Karpas-422 (cell line): ENCODE results near the gene ZNF320. TPM values are rescaled to one million over a fixed set of nuclear protein-coding genes. Genes with fewer than 3 reads are reported as not detected.
"Not testable (repeated sequence)": the region's sequence is repeated elsewhere in the genome, so short reads cannot be mapped to it uniquely, and the experiment has no call there.

Experiments
- DNase-seq: peaks from one replicate; pipeline ENCODE4 v3.0.0-alpha.2; 2015
- H2AFZ ChIP-seq: fragments of 200-600 bp; sonication (generic); 2 replicates; pipeline ENCODE4 v1.6.1; 2014; ENCODE audit warnings: antibody characterized with exemption, low read length, mixed read lengths
- H3K27ac ChIP-seq: fragments of 200-600 bp; sonication (generic); 2 replicates; pipeline ENCODE4 v1.5.1; 2014; ENCODE audit warnings: mild to moderate bottlenecking, low read length, moderate library complexity
- H3K27me3 ChIP-seq: fragments of 200-600 bp; sonication (generic); 2 replicates; pipeline ENCODE4 v1.6.1; 2014; ENCODE audit warnings: low read length, mixed read lengths
- H3K36me3 ChIP-seq: fragments of 200-600 bp; sonication (generic); 2 replicates; pipeline ENCODE4 v1.6.1; 2014; ENCODE audit warnings: low read length, mixed read lengths; ENCODE audit not compliant: insufficient read depth
- H3K4me1 ChIP-seq: fragments of 200-600 bp; sonication (generic); 2 replicates; pipeline ENCODE4 v1.6.1; 2014; ENCODE audit warnings: mild to moderate bottlenecking, low read length, mixed read lengths
- H3K4me2 ChIP-seq: fragments of 200-600 bp; sonication (generic); 2 replicates; pipeline ENCODE4 v1.6.1; 2014; ENCODE audit warnings: low read length, low read depth, mild to moderate bottlenecking; ENCODE audit not compliant: poor library complexity, severe bottlenecking
- H3K4me3 ChIP-seq: fragments of 200-600 bp; sonication (generic); 2 replicates; pipeline ENCODE4 v1.5.1; 2014; ENCODE audit warnings: mild to moderate bottlenecking, antibody characterized with exemption, low read length, mixed read lengths
- H3K79me2 ChIP-seq: fragments of 200-600 bp; sonication (generic); 2 replicates; pipeline ENCODE4 v1.6.1; 2014; ENCODE audit warnings: mild to moderate bottlenecking, low read length, mixed read lengths
- H3K9ac ChIP-seq: fragments of 200-600 bp; sonication (generic); 2 replicates; pipeline ENCODE4 v1.6.0; 2014; ENCODE audit warnings: low read length
- H3K9me2 ChIP-seq: fragments of 200-600 bp; sonication (generic), shearing (Covaris generic); replicated peaks from 2 replicates; pipeline ENCODE4 v1.6.0; 2014; ENCODE audit warnings: mild to moderate bottlenecking, low read length, moderate library complexity; ENCODE audit not compliant: insufficient read depth
- H3K9me3 ChIP-seq: fragments of 300-700, 200-600 bp; sonication (generic); 2 replicates; pipeline ENCODE4 v1.6.1; 2014; ENCODE audit warnings: low read length, mixed read lengths
- H4K20me1 ChIP-seq: fragments of 200-600 bp; sonication (generic); 2 replicates; pipeline ENCODE4 v1.6.1; 2014; ENCODE audit warnings: mild to moderate bottlenecking, antibody characterized with exemption, low read length, low read depth; ENCODE audit not compliant: insufficient read depth
- total RNA-seq: library from RNA; depleted of rRNA; stranded (reverse); fragments of >200 nt; shearing (Covaris generic); gene quantifications from 2 replicates; pipeline ENCODE4 v1.2.3, GENCODE V29; 2014; ENCODE audit warnings: low replicate concordance; rRNA removed

The ZNF320 gene
- total RNA-seq, result 18.9 and 23.7 TPM in 2 replicates

- Histone ChIP-seq H3K27ac (peak within 1 kb of the TSS; percentile 71), H3K4me2 (peak within 1 kb of the TSS; percentile 93), H3K9ac (peak within 1 kb of the TSS; percentile 94), H2AFZ (peak within 1 kb of the TSS; percentile 47; the same call in 1 of the 2 replicates), H3K36me3 (peaks cover 22% of the 10 kb centered on the region), H4K20me1 (no peaks in the 10 kb centered on the region), H3K9me2 (no peaks in the 10 kb centered on the region), H3K4me3 (peak within 1 kb of the TSS; percentile 96), H3K4me1 (peaks cover 8% of the 10 kb centered on the region), H3K9me3 (no peaks in the 10 kb centered on the region), H3K27me3 (no peaks in the 10 kb centered on the region), H3K79me2 (peaks cover 49% of the 10 kb centered on the region)
- DNase-seq, result peak; percentile 99
These were observed at the start of gene ZNF320 for GRCh38 chr19:52897138-52897935. ZNF320 (minus strand) TSS chr19:52897635; CDS start chr19:52890255, 7,380 bp downstream.

DNA sequence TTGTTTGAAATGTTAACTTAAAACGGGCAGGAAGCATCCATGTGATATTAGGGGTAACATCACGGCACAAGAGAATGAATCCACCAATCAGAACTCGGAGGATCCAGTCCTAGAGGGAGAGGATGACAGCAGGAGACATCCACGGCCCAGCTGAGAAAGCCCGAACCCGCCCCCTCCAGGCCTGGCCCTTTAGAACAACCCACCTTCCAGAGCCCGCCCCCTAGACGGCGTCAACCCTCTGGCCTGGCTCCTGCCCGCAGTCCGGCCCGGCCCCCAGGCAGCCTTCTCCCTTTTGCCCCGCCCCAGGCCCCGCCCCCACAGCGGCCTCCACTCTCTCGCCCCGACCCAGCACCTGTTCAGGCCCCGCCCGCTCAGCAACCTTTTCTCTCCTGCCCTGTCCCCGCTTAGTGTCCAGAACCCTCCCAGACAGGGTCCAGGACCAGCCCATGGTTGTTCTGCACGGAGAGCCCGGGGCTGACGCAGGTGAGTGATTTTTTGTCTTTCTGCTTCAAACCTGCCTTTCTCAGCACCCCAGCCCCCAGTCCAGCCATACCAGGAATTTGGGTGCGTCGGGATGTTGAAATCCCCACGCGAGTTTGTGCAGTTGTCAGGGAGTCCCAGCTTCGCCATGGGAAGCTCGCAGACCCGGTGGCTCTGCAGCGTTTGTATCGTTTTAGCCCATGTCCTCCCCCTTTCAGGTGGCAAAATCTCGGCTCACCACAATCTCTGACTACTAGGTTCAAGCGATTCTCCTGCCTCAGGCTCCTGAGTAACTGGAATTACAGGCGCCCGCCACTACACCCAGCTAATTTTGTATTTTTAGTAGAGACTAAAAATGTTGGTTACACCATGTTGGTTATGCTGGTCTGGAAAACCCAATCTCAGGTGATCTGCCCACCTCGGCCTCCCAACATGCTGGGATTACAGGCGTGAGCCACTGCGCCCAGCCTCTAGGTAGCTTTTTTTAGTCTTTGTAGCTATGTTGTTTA, 49.2 kb upstream of the ZNF320 start:
- Histone ChIP-seq H3K9me2 (no peaks in the 10 kb centered on the region), H4K20me1 (no peaks in the 10 kb centered on the region), H3K4me3 (no peak overlapping the region), H3K79me2 (peaks cover 8% of the 10 kb centered on the region), H2AFZ (no peak overlapping the region), H3K9me3 (peaks cover 32% of the 10 kb centered on the region), H3K9ac (no peak overlapping the region), H3K4me2 (no peak overlapping the region), H3K27me3 (no peaks in the 10 kb centered on the region), H3K36me3 (peaks cover 27% of the 10 kb centered on the region), H3K4me1 (peaks cover 4% of the 10 kb centered on the region), H3K27ac (no peak overlapping the region)
- DNase-seq, result peak; percentile 84

DNA sequence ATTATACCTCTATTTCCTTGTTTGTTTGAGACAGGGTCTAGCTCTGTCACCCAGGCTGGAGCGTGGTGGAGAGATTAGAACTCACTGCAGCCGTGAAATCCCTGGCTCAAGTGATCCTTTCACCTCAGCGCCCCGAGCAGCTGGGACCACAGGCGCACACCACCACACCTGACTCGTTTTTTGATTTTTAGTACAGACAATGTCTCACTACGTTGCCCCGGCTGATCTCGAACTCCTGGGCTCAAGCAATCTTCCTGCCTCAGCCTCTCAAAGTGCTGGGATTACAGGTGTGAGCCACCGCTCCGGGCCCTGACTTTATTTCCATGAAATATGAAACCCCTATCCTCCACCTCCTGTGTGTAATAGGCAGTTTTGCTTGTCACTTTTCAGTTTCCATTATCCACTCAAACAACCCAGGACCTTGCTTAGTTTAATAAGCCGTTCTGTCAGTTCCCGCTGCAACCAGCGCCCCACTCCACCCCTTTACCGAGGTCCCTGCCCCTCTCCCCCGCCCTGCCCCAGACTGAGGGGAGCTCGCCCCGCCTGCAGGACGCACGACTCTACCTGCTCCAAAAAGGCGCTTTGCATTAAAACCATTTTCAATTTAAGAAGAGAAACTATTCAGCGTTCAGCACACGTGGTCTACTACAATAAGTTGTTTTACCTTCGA, 48.4 kb upstream of the ZNF320 start:
- H3K4me2 ChIP-seq, result no peak overlapping the region
- no peaks in the 10 kb centered on the region for H3K9me2 ChIP-seq

DNA sequence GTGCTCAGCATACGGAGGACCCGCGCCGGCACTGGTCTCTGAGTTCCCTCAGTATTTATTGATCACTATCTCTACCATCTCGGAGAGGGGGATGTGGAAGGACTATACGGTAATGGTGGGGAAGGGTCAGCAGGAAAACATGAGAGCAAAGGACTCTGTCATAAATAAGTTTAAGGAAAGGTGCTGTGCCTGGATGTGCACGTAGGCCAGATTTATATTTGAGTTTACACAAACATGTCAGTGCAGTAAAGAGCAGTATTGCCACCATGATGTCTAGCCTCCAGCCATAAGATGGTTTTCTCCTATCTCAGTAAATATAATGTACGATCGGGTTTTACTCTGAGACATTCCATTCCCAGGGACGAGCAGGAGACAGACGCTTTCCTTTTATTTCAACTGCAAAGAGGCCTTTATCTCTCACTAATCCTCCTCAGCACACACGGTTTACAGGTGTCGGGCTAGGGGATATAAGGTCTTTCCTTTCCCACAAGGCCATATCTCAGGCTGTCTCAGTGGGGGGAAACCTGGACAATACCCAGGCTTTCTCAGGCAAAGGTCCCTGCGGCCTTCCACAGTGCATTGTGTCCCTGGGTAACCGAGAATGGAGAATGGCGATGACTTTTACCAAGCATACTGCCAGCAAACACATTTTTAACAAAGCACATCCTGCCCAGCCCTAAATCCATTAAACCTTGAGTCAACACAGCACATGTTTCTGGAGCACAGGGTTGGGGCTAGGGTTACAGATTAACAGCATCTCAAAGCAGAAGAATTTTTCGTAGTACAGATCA, 47.5 kb upstream of the ZNF320 start:
- not testable (repeated sequence) for DNase-seq

More for the DNA sequence above, 48.4 kb upstream of the ZNF320 start:
- no peak overlapping the region for H3K9ac ChIP-seq
- H3K4me3 ChIP-seq, result no peak overlapping the region
- no peak for DNase-seq
- H3K27ac ChIP-seq, result no peak overlapping the region
- H3K4me1 ChIP-seq, result peaks cover 12% of the 10 kb centered on the region
- peaks cover 16% of the 10 kb centered on the region for H3K79me2 ChIP-seq
- no peak overlapping the region for H2AFZ ChIP-seq
- peaks cover 24% of the 10 kb centered on the region for H3K9me3 ChIP-seq
- no peaks in the 10 kb centered on the region for H3K27me3 ChIP-seq
- no peaks in the 10 kb centered on the region for H4K20me1 ChIP-seq
- H3K36me3 ChIP-seq, result peaks cover 19% of the 10 kb centered on the region

GRCh38 chr19:52943884-52944643, 46.6 kb upstream of the ZNF320 start:
- H3K4me2 ChIP-seq, result no peak overlapping the region
- no peak overlapping the region for H3K9ac ChIP-seq

More for the DNA sequence above, 47.5 kb upstream of the ZNF320 start:
- H3K27me3 ChIP-seq, H3K27ac ChIP-seq, H3K4me3 ChIP-seq, H2AFZ ChIP-seq, H3K9ac ChIP-seq, H3K4me2 ChIP-seq, H4K20me1 ChIP-seq, H3K9me2 ChIP-seq, H3K36me3 ChIP-seq: not testable (repeated sequence)
- Histone ChIP-seq H3K79me2 (peaks cover 25% of the 10 kb centered on the region), H3K4me1 (peaks cover 12% of the 10 kb centered on the region), H3K9me3 (peaks cover 15% of the 10 kb centered on the region)

DNA sequence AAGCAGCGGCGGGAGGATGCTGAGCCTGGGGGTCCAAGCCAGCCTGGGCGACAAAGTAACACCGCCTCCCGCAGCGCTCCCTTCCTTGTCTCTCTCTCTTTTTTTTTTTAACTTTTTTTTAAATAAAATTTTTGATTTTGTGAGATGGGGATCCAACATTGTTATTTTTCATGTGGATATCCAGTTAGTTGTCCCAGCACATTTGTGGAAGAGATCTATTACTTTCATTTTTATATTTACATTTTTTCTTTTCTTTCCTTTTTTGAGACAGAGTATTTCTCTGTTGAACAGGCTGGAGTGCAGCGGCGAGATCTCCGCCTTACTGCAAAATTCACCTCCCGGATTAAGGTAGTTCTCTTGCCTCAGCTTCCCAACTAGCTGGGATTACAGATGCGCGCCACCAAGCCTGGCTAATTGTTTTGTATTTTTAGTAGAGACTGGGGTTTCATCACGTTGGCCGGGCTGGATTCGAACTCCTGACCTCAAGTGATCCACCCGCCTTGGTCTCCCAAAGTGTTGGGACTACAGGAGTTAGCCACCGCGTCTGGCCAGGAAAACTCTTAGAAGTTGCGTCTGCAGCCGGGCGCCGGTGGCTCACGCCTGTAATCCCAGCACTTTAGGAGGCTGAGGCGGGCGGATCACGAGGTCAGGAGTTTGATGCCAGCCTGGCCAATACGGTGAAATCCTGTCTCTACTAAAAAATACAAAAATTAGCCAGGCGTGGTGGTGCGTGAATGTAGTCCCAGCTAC, 45.9 kb upstream of the ZNF320 start:
- peak overlapping the region; percentile 100 for H2AFZ ChIP-seq
- no peak overlapping the region for H3K27ac ChIP-seq
- no peaks in the 10 kb centered on the region for H3K9me2 ChIP-seq
- H3K4me2 ChIP-seq, result peak overlapping the region; percentile 97
- peak overlapping the region; percentile 78 for H3K9ac ChIP-seq
- no peaks in the 10 kb centered on the region for H4K20me1 ChIP-seq
- peaks cover 4% of the 10 kb centered on the region for H3K9me3 ChIP-seq
- no peaks in the 10 kb centered on the region for H3K27me3 ChIP-seq
- H3K79me2 ChIP-seq, result peaks cover 41% of the 10 kb centered on the region
- H3K4me3 ChIP-seq, result peak overlapping the region; percentile 80
- peaks cover 12% of the 10 kb centered on the region for H3K4me1 ChIP-seq
- H3K36me3 ChIP-seq, result no peaks in the 10 kb centered on the region
- no peak for DNase-seq

More at GRCh38 chr19:52943884-52944643, 46.6 kb upstream of the ZNF320 start:
- peaks cover 33% of the 10 kb centered on the region for H3K79me2 ChIP-seq
- no peak overlapping the region for H2AFZ ChIP-seq
- peaks cover 1% of the 10 kb centered on the region for H3K36me3 ChIP-seq
- DNase-seq, result no peak
- peaks cover 12% of the 10 kb centered on the region for H3K4me1 ChIP-seq
- H3K4me3 ChIP-seq, result no peak overlapping the region
- H3K27ac ChIP-seq, result no peak overlapping the region
- no peaks in the 10 kb centered on the region for H4K20me1 ChIP-seq
- peaks cover 6% of the 10 kb centered on the region for H3K9me3 ChIP-seq
- H3K9me2 ChIP-seq, result no peaks in the 10 kb centered on the region
- no peaks in the 10 kb centered on the region for H3K27me3 ChIP-seq
